Liver (tissue), 3 donors: ENCODE results near the gene HSPBAP1.

Source experiments
- EGR1 ChIP-seq, 2 donors: IDR thresholded peaks; 2 replicates each; pipeline ENCODE4 v1.6.1; 2016 to 2018; ENCODE audit warnings: antibody characterized with exemption in 2 of 2, low read depth in 2 of 2
- GABPA ChIP-seq, 2 donors: IDR thresholded peaks in 1 of 2; conservative IDR thresholded peaks in 1 of 2; 2 replicates each; pipeline ENCODE4 v1.6.1; 2016; ENCODE audit warnings: antibody characterized with exemption in 2 of 2, mild to moderate bottlenecking in 1 of 2, moderate library complexity in 1 of 2
- HNF4G ChIP-seq: IDR thresholded peaks from 2 replicates; pipeline ENCODE4 v1.6.1; 2016; ENCODE audit warnings: antibody characterized with exemption
- JUND ChIP-seq, 2 donors: IDR thresholded peaks; 2 replicates each; pipeline ENCODE4 v1.6.1; 2016; ENCODE audit warnings: antibody characterized with exemption in 2 of 2
- TAF1 ChIP-seq: conservative IDR thresholded peaks from 2 replicates; pipeline ENCODE4 v1.6.1; 2016; ENCODE audit warnings: antibody characterized with exemption, mild to moderate bottlenecking
- YY1 ChIP-seq: IDR thresholded peaks from 2 replicates; pipeline ENCODE4 v1.6.1; 2016; ENCODE audit warnings: antibody characterized with exemption, mild to moderate bottlenecking
- TF ChIP-seq, protein P1 (sequence below): fragments of 150-350 bp; IDR thresholded peaks from 2 replicates; pipeline ENCODE4 v1.5.1; 2017; ENCODE audit warnings: improper control_type of control experiment, low read depth, low read length; ENCODE audit not compliant: missing input control
- TF ChIP-seq, protein P2 (sequence below): IDR thresholded peaks from 2 replicates; pipeline ENCODE4 v1.6.1; 2016; ENCODE audit warnings: antibody characterized with exemption
- TF ChIP-seq, protein P3 (sequence below): IDR thresholded peaks from 2 replicates; pipeline ENCODE4 v1.6.1; 2016; ENCODE audit warnings: antibody characterized with exemption
- donor health status: healthy.
- donor health status: healthy.

- TF ChIP-seq, protein P1, sequence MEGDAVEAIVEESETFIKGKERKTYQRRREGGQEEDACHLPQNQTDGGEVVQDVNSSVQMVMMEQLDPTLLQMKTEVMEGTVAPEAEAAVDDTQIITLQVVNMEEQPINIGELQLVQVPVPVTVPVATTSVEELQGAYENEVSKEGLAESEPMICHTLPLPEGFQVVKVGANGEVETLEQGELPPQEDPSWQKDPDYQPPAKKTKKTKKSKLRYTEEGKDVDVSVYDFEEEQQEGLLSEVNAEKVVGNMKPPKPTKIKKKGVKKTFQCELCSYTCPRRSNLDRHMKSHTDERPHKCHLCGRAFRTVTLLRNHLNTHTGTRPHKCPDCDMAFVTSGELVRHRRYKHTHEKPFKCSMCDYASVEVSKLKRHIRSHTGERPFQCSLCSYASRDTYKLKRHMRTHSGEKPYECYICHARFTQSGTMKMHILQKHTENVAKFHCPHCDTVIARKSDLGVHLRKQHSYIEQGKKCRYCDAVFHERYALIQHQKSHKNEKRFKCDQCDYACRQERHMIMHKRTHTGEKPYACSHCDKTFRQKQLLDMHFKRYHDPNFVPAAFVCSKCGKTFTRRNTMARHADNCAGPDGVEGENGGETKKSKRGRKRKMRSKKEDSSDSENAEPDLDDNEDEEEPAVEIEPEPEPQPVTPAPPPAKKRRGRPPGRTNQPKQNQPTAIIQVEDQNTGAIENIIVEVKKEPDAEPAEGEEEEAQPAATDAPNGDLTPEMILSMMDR, result no peak
- TF ChIP-seq EGR1 (IDR thresholded peaks at IDR 0.05; ENCODE audit: low read depth in 2 of 2), result no peak
- TF ChIP-seq TAF1, result no peak
- no peak for TF ChIP-seq HNF4G
- no peak for TF ChIP-seq YY1
- no peak for TF ChIP-seq JUND (IDR thresholded peaks at IDR 0.05)
- TF ChIP-seq, protein P2, sequence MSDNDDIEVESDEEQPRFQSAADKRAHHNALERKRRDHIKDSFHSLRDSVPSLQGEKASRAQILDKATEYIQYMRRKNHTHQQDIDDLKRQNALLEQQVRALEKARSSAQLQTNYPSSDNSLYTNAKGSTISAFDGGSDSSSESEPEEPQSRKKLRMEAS, result no peak
- TF ChIP-seq, protein P3, sequence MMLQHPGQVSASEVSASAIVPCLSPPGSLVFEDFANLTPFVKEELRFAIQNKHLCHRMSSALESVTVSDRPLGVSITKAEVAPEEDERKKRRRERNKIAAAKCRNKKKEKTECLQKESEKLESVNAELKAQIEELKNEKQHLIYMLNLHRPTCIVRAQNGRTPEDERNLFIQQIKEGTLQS, result no peak
- no peak for TF ChIP-seq GABPA (IDR thresholded peaks at IDR 0.05 in 1 of 2, conservative IDR thresholded peaks at IDR 0.05 in 1 of 2)
Observed at GRCh38 chr3:122782804-122783203, 10.8 kb downstream of the HSPBAP1 start.
